Glomerular visceral epithelial cell (primary cell): ENCODE measurements around the gene GOLGA6L7.
"Not testable (repeated sequence)": the region's sequence is repeated elsewhere in the genome, so short reads cannot be mapped to it uniquely, and the experiment has no call there.

ENCODE experiments used
- DNase-seq: peaks from one replicate; pipeline ENCODE4 v3.0.0-alpha.2; 2016; ENCODE audit errors: extremely low spot score

Gene GOLGA6L7, protein sequence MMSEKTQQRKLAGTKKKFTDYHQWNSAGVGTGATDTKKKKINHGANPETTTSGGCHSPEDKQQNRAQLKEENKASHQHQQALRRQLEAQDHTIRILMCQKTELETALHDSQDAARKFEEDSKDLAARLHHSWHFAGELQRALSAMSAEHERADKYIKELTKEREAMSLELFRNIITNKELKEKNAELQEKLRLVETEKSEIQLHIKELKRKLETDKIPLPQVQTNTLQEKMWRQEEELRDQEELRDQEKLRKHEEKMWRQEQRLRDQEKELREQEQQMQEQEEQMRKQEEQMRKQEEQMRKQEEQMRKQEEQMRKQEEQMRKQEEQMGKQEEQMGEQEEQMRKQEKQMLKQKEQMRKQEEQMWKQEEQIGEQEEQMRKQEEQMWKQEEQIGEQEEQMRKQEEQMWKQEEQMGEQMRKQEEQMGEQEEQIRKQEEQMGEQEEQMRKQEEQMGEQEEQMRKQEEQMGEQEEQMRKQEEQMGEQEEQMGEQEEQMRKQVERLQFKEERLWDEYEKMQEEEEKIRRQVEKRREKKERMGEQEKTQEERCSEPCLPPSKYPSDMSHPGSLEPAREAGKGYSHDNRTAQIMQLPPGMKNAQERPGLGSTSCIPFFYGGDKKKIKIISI

DNA sequence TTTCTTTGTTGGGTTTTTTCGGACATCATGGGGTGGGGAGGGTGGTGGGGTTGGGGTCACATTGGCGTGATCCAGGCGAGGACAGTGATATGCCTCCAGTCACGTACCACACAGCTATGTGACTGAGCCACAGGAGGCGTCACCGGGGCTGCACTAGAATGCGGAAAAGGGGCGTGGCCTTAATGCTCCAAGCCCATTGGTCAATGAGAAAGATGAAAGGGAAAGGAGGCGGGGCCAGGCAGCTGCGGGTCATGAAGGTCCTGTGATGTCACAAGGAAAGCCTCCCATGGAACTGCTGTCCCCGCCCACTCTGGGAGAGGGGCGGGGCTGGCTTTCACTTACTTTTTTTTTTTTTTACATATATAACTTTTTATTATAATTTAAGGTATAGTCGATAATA lies at the start of gene GOLGA6L7:
Gene GOLGA6L7, minus strand, starts transcription at position 124 of the 400 bp plus-strand sequence. Its CDS starts 95 bp downstream, at position 29.
- not testable (repeated sequence) for DNase-seq

DNA sequence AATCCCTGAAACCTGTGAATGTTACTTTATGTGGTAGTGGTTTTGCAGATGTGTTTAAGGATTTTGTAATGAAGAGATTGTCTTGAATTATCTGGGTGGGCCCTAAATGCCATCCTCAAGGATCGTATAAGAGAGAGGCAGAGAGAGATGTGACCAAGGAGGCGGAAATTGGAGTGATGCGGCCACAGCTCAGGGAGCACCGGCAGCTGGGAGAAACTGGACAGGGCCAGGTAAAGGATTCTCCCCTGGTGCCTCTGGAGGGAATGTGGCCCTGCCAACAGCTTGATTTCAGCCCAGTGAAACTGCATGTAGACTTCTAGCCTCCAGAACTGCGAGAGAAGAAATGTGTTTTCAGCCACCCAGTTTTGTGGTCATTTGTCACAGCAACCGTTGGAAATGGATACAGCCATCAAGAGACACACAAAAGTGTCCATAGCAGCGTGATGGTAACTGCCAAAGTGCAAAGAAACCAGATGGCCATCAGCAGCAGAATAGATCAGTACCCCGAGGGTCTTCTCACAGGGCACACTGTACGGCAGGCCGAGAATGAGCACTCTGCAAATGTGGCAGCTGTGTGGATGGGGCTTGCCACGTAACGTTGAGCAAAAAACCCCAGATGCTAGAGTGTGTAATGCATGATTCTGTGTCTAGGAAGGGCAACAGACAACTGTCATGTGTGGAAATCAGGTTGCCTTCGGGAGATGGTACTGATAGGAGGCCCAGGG lies 49.6 kb upstream of the GOLGA6L7 start:
- DNase-seq: no peak

DNA sequence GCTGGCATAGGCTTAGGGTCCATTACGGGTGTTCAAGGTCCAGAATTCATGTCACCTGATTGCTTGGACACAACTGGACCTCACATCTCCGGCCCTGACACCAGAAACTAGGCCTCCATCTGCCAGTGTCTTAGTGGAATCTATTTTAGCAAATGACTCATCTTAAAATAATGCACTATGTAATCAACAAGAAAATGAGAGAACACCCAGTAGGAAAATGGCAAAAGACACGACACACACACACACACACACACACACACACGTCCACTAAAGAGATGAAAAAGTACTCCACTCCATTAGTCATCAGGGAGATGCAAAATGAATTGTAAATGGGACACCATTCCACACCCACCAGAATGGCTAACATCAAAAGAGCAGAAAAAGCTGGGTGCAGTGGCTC lies 48.5 kb upstream of the GOLGA6L7 start:
- peak; percentile 76 for DNase-seq

DNA sequence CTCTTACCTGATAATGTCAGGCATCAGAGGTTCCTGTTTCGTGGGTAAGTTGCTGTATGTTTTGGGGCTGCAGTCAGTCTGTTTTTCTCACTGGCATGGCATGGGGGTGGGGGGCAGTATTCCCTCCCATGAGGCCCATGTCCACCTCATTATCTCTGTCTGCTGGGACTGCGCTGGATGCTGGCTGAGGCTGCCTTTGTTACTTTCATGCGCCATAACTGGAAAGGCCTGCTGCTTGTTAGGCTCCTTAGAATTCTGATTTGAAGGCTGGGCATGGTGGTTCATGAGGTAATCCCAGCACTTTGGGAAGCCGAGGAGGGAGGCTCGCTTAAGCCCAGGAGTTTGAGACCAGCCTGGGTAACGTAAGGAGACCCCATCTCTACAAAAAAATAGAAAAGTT lies 47.1 kb upstream of the GOLGA6L7 start:
- no peak for DNase-seq

DNA sequence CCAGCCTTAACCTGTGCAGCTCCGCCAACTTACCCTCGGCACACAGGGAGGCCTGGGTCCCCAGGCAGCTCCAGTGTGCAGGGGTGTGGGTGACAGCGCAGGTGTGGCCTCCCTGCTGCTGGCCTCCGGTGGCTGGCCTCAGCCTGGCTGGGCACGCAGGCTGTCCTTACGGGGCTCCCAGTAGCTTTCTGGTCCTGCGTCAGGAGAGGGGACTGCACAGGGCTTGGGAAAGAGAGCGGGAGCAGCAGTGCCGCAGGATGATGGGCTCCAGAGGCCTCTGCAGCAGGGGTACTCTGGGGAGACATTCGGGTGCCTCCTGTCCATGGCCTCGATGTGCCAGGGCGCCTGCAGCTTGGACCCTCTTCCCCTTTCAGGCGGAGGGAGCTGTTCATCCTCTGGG lies 46.7 kb upstream of the GOLGA6L7 start:
- DNase-seq: no peak

DNA sequence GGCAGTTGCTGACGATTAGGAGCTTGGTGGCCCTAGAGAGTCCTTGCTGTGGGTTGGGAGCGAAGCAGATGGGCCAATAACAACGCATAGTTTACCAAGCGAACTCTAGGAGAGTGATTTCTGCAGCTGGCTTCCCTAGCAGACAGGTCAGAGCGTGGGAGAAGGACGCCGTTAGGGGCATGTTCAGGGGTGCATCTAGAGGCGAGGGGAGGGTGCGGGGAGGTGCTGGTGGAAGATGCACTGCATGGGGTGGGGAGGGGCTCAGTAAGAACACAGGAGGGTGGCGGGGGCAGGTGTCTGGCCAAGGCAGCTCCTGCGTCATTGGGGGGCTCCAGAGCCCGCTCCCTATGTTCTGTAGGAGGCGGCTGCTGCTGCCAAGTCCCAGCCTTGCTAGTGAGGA lies 46.2 kb upstream of the GOLGA6L7 start:
- no peak for DNase-seq

DNA sequence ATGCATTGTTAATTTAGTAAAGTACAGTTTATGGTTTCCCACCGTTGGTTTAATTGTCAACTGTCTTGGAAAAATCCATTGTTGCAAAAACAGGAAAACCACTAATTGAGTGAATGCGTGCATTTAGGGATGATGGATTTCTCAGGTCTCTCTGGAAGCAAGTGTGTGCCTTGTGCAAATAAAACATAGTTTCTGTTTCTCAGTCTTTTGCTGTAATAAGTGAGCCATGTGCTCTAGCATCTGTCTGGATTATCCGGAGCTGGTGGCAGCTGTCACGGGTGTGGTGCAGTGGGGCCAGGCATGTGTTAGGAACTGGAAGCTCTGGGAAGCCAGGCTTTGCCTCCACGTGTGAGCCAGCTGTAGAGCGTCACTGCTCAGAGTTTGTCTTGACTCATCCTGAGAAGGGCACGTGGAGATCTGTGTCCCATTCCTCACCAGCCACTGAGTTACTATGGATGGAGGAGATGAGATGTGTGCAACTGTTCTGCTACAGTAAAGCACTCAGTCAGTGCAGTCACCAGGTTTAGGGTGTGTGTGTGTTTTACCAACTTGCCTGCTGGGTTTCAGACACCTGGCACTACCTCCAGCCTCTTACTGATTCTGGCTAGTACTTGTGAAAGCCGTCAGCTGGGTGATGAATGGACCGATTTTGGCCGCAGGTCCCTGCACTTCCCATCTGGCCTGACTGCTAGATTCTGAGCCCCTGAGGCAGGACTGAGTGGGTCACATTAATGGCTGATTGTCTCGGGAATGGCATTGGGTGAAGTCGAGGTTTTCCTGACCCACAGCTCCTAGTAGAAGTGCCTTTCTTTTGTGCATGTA lies 44.6 kb upstream of the GOLGA6L7 start:
- no peak for DNase-seq

DNA sequence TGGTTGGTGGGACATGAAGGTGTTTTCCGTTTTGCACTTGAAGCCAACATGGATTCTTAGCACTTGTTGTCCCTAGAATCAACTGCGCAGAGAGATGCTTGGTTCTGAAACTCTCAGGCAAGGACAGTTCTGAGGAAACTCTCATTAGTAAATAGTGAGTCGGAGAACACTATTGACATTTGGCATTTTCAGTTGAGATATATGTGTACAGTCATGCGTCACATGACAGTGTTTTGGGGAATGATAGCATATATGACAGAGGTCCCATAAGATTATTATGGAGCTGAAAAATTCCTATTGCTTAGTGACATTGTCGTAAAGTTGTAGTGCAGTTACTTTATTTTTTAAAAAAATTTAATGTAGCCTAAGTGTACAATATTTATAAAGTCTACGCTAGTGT lies 43.1 kb upstream of the GOLGA6L7 start:
- no peak for DNase-seq

DNA sequence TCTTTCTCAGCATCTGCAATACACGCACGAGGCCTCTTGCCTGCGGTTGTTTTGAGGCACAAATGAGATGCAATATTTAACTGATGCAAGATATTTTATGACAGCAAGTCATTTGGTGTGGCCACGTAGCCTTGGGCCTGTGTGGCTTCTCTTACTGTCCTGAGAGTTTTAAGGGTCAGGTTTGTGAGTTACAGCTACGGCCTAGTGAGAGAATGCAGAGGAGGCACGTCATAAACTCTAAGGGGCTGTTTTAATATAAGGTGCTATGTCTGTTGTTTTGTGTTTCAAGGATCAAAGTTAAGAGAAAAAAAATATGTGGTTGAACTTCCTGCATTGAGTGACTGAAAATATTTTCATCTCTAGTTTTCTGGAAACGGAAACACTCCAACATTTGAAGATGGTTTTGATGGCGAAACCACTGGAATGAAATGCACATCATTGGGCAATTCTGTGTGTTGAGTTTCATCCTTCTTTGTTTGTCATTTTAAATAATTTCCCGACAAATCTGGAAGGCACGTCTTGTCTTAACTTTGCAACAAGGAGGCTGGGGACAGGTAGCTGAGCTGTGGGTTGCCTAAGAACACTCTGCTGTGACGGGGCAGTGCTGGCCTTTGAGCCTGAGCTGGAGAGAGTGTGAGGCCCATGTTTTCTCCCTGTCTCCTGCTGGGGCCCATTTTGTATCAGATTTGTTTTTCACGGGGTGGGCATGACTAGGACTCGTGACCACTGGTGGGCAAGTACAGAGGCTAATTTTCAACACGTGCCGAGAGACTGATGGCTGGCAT lies 42.5 kb upstream of the GOLGA6L7 start:
- no peak for DNase-seq

DNA sequence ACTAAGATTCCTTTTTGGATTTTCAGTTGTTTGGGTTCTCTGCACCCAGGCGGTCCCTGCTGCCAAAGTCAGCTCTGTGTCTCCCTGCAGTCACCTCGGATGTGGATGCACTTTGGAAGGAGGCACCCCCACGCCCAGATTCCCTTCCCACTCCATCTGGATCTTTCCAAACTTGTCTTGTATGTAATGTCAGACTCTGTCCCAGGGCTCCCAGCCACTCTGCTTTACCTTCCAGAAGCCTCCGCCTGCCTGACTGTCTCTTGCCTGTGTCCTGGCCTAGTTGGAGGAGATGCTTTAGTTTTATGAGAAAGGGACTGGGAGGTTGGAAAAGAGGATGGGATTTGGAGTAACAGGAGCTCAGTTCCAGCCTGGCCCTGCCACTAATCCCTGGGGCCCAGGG lies 41.8 kb upstream of the GOLGA6L7 start:
- DNase-seq: not testable (repeated sequence)

DNA sequence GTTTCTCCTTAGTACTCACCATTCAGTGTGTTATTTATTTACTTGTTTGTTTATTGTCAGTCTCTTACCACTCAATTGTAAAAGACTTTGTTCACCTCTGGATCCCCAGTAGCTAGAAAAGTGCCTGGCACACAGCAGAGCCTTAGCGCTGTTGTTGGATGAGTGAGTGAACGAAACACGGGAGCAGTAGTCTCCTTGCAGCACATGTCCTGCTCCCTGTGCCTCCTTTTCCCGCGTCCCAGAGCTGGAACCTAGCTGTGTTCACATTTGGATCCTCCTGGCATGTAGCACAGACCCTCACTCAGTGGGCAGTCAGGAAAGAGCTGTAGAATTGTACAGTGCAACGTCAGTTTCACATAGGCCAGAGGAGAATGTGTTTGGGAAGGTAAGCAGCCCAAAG lies 41.4 kb upstream of the GOLGA6L7 start:
- DNase-seq: not testable (repeated sequence)

DNA sequence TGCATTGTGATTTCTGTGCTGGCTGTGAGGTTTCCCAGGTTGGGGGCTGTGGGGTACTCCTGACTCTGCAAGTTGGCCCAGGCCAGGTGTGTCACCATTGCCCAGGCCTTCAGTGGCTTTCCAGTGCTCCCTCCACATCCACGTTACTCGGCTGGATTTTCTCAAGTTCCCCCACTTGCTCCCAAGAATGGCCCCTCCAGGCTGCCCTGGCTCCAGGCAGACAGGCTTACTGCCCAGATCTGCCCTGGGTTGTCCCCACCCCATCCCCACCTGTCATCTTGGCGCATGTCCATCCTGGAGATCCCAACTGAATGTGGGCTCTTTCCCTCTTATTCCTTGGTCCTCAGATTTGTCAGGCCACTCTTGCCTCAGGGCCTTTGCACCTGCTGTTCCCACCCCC lies 40.9 kb upstream of the GOLGA6L7 start:
- DNase-seq: no peak

DNA sequence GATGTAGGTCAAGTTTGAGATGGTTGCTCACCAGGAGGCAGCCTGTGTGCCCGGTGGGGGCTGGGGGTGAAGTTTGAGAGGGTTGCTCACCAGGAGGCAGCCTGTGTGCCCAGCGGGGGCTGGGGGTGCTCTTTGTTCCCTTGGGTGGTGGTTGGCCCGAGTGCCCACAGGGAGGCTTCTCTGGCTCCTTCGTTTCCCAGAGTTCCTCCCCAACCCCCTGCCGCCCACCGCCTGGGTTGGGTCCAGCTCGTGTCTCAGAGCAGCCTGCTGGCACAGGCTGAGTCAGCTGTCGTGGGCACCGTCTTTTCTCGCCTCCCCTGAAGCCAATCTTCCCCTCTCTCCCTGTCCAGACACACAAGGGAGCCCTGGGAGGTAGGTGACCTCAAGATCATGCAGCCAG lies 40.5 kb upstream of the GOLGA6L7 start:
- DNase-seq: peak; percentile 24

DNA sequence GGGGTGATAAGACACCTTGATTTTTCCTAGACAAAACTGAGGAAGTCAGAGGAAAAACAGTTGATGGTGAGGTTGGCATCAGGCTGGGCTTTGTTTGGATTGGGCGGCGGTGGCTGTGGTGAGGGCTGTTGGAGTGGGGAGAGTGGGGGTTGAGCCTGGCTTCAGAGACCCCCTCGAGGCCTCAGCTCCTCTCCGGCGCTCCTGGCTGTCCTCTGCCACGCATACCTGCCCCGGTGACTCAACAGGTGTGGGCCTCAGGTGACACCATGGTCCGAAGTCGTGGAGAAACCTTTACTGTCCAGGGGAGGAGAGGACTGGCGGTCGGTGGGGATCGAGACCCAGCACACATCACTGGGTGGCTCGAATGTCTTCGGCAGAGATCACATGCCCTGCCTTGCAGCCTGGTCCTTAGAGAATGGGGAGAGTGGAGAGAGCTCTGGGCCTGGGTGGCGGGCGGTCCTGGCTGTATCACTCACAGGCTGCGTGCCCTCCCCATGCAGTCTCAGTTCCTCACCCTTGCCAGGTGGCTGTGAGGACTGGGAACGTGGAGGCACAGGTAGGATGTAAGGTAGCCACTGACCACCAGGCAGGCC lies 40.0 kb upstream of the GOLGA6L7 start:
- no peak for DNase-seq

DNA sequence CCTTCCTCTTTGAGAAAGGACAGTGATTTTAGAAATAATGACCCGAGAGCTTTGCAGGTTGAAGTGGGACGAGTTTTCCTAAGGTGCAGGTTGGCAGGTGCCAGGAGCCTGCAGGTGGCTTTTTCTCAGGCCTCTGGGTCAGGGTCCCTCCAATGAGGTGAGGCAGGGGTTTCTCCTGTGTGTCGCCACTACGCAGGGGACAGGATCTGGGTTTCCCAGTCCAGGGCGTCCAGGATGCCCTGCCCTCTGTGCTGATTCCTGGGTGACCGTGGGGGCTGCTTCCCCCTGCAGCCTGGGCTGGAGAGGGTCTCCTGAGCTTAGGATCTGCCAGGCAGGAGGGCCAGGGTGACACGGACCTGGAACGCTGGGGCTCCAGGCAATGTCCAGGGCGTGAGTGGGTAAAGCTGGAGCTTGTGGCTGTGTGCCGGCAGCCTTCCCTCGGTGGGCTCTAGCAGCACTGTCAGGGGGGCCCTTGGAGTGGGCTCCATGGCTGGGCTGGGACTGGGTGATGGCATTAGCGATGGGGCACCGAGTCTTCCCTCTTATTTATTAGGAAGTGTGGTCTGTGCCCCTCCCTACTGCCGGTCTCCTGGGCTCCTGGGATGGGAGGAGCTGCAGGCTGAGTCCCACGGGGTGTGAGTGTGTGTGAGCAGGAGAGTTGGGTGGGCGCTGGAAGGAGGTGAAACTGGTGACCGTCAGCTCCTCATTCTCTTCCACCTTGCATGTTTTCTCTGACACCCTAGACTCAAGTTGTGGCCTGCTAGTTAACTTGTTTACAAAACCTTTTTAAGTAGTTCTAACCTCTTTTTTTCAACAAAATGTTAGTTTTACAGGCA lies 39.1 kb upstream of the GOLGA6L7 start:
- DNase-seq: no peak

DNA sequence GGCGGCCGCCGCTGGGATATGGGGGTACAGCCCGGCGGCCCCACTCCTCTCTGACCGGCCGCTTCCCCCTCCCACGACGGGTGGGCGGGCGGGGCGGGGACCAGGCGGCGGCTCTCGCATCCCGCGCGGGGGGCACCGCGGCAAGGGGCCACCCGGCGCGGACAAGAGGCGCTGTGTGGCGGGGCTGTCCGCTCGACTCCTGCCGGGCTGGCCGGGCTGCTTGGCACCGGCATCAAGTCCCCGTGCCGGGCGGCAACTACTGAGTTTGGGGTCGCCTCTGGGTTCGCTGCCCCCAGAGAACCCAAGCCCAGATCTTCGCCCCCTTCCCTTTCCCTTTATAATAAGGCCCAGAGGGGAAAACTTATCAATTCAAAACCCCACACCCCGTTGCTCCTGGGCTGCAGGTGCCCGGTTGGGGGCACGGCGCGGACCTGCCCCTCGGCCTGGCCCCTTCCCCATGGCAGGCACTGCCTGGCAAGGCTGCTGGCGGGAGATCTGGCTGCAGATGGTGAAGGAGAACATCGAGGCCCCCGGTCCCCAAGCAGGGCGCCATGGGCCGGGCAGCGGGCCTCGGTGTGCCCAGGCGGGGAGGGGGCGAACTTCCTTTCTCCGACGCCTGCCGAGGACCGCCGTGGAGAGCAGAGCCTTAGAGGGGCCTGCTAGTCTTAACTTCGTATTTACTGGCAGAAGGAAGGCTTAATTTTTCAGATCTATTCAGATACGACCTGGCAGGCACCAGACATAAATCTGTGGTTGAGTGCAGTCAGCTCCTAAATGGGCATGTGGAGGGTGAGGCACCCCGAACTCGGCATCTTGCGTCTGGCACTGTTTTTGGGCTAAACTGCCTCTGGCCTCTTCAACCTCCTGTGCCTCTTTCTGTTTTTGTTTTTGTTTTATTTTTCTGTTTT lies 38.2 kb upstream of the GOLGA6L7 start:
- no peak for DNase-seq

DNA sequence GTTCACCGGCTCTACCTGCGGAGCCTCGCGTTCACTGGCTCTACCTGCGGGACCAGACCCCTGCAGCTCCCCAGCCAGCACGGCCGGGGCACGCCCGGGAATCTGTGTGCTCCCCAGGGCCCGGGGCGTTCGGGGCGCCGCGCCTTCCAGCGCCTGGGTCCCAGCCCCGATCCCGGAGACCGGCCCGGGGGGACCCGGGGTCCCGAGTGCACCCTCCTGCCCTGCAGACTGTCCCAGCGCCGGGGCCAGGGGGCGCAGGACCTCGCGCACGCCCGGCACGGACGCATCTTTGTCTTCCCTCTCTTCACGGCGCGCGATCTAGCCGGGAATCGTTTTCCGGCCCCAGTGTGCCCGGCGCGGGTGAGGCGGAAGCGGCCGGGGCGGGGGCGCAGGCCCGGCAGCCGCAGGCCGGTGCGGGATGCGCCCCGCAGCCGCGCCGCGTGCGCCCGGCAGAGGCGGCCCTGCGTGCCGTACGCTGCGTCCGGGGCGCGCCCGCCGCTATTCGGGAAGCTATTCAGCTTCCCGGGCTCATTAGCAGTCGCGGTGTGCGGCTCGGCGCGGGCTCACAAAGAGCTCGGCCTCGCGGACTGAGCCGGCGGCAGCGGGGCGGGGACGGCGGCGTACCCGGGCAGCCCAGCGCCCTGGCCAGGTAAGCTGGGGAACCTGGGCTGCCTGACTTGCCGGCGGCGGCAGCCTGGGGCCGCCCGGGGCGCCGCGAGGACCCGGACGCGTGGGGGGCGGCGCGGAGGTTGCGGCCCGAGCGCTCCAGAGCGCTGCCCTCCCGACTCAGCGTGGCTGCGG lies 37.4 kb upstream of the GOLGA6L7 start, which contains the start of gene APBA2:
Gene APBA2, plus strand, starts transcription at position 345 of the 801 bp plus-strand sequence. CDS start 167,911 bp downstream, outside the sequence.
- peak; percentile 35 for DNase-seq
